ENCODE data around the gene LLGL1. TPM values are rescaled to one million over a fixed set of nuclear protein-coding genes. Genes with fewer than 3 reads are reported as not detected.

LLGL1 gene
- total and polyA plus RNA-seq, 10 of the 15 experiments (the other 5 are each of a cell fraction or from before 2014, with no cell fraction given) = 0.02 to 9.2 (median 2.5) TPM

DNA sequence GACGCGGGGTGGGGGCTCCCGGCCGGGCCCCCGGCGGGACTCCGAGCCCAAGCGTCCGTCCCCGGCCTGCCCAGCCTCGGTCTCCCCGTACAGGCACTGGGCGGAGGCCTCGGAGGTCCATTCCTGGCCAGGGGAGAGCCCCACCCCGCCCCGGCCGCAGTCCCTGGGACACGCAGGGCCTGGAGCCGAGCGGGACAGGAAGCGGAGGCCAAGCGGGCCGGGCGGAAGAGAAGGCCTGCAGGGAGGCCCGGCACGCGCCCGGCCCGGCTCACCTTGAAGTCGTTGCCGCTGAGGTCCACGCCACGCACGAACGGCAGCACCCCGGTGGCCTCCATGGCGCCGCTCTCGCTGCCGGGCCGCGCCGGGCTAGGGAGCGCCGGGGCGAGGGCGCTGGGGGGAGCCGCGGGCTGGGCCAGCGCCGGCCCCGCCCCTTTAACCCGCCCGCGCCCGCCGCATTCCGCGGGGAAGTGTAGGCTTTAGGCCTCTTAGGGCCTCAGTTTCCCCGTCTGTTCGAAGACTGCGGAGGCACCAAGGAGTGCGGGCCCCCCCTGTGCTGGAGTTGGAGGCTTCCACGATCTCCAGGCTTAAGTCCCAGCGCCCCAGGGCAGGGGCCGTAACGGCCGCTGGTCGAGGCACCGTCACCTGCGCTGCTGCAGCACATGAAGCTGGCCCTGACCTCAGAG, 33.1 kb downstream of the LLGL1 start, which contains the start of gene FLII:
Gene FLII, minus strand, starts transcription at position 383 of the 683 bp plus-strand sequence. Its CDS starts 48 bp downstream, at position 335.
- CTCF ChIA-PET = interaction anchor here (1.0 kb wide), 1 partner anchor 9 kb away, joined by 4 read pairs; no protein-coding TSS in a partner anchor
- TF ChIP-seq BCLAF1 (IDR thresholded peaks at IDR 0.05) (no peak), ZSCAN29 (IDR thresholded peaks at IDR 0.05) (peak; percentile 69; the same call in 1 of the 2 replicates), RBBP5 (conservative IDR thresholded peaks at IDR 0.05) (no peak), ETV6 (conservative IDR thresholded peaks at IDR 0.05 in 1 of 2, IDR thresholded peaks at IDR 0.05 in 1 of 2; ENCODE audit: borderline replicate concordance in 1 of 2, low read depth in 1 of 2) (no peak), SMAD1 (IDR thresholded peaks at IDR 0.05; ENCODE audit: low read depth, partially characterized antibody) (no peak), POU2F2 (IDR thresholded peaks at IDR 0.05; ENCODE audit: borderline replicate concordance, low read depth, low read length) (0 out of 3 replicates have a peak, but pooled peaks have one; percentile 0), MLLT1 (IDR thresholded peaks at IDR 0.05) (no peak), WRNIP1 (IDR thresholded peaks at IDR 0.05; ENCODE audit: borderline replicate concordance, low read depth, low read length) (no peak), FOXK2 (IDR thresholded peaks at IDR 0.05) (no peak)
- TF ChIP-seq, protein P1, sequence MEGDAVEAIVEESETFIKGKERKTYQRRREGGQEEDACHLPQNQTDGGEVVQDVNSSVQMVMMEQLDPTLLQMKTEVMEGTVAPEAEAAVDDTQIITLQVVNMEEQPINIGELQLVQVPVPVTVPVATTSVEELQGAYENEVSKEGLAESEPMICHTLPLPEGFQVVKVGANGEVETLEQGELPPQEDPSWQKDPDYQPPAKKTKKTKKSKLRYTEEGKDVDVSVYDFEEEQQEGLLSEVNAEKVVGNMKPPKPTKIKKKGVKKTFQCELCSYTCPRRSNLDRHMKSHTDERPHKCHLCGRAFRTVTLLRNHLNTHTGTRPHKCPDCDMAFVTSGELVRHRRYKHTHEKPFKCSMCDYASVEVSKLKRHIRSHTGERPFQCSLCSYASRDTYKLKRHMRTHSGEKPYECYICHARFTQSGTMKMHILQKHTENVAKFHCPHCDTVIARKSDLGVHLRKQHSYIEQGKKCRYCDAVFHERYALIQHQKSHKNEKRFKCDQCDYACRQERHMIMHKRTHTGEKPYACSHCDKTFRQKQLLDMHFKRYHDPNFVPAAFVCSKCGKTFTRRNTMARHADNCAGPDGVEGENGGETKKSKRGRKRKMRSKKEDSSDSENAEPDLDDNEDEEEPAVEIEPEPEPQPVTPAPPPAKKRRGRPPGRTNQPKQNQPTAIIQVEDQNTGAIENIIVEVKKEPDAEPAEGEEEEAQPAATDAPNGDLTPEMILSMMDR (IDR thresholded peaks at IDR 0.05 in 2 of 3, conservative IDR thresholded peaks at IDR 0.05 in 1 of 3; ENCODE audit: control insufficient read depth in 2 of 3, extremely low read depth in 1 of 3, insufficient read depth in 1 of 3, low read depth in 3 of 3, low read length in 3 of 3) = no peak
- TF ChIP-seq, protein P2, sequence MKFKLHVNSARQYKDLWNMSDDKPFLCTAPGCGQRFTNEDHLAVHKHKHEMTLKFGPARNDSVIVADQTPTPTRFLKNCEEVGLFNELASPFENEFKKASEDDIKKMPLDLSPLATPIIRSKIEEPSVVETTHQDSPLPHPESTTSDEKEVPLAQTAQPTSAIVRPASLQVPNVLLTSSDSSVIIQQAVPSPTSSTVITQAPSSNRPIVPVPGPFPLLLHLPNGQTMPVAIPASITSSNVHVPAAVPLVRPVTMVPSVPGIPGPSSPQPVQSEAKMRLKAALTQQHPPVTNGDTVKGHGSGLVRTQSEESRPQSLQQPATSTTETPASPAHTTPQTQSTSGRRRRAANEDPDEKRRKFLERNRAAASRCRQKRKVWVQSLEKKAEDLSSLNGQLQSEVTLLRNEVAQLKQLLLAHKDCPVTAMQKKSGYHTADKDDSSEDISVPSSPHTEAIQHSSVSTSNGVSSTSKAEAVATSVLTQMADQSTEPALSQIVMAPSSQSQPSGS (IDR thresholded peaks at IDR 0.05; ENCODE audit: low read length) = no peak

More for the DNA sequence above, 33.1 kb downstream of the LLGL1 start, which contains the start of gene FLII:
- ChIA-PET POLR2A (interaction anchor here (0.9 kb wide), 1 partner anchor 33 kb away, joined by 4 read pairs; the partner anchor contains the start of gene LLGL1), SMC1A (ENCODE audit: uncharacterized antibody, unreplicated experiment) (no interaction called here), RAD21 (ENCODE audit: unreplicated experiment) (no interaction called here)
- Histone ChIP-seq H3K27me3 (replicated peaks in 1 of 2; ENCODE audit: control insufficient read depth in 2 of 2, insufficient read depth in 2 of 2, low read length in 1 of 2) (no peaks in the 10 kb centered on the region), H3K4me3 (peak within 1 kb of the TSS; percentile 97), H3K79me2 (ENCODE audit: control insufficient read depth, insufficient read depth, low read length) (peaks cover 14% of the 10 kb centered on the region), H4K20me1 (ENCODE audit: control insufficient read depth, insufficient read depth) (no peaks in the 10 kb centered on the region), H3K4me1 (ENCODE audit: control insufficient read depth, insufficient read depth, low read length) (peaks cover 21% of the 10 kb centered on the region), H3K9me3 (replicated peaks; ENCODE audit: control insufficient read depth, insufficient read depth, low read length) (no peaks in the 10 kb centered on the region), H3K9ac (ENCODE audit: control insufficient read depth, insufficient read depth, low read length) (peak within 1 kb of the TSS; percentile 89), H2AFZ (ENCODE audit: control insufficient read depth, low read depth, low read length) (peak within 1 kb of the TSS; percentile 96), H3K4me2 (ENCODE audit: control insufficient read depth, insufficient read depth) (peak within 1 kb of the TSS; percentile 77), H3K27ac (ENCODE audit: control insufficient read depth, insufficient read depth) (peak within 1 kb of the TSS; percentile 89), H3K36me3 (ENCODE audit: control insufficient read depth in 2 of 2, insufficient read depth in 2 of 2, low read length in 1 of 2) (peaks cover 7 to 9% of the 10 kb centered on the region in 2 experiments; a peak in 3 of 4 replicates)
- in situ Hi-C loops (cut with MboI) (no loop called here), intact Hi-C loops (cut with micrococcal nuclease; ENCODE audit: unreplicated experiment) (no loop called here)
- DNase-seq (ENCODE audit: low read depth, low spot score) = no peak
- no peak for FAIRE-seq
- ATAC-seq = peak; percentile 58
- BruUV-seq (replicated peaks) = no TSS peak
- under 1% methylated on average over 30 of the region's 71 CpGs for WGBS (ENCODE audit: insufficient coverage, insufficient replicate concordance, low lambda C conversion rate, missing lambda C conversion rate)

Measured in GM12878 (cell line).